IPS-11a (cell line): Measurements from ENCODE around the gene DSG2.

Experiments
- H3K4me3 ChIP-seq: one replicate; pipeline ENCODE4 v1.5.1; 2013; ENCODE audit warnings: low read depth, low read length, control low read depth

The DSG2 gene

DNA sequence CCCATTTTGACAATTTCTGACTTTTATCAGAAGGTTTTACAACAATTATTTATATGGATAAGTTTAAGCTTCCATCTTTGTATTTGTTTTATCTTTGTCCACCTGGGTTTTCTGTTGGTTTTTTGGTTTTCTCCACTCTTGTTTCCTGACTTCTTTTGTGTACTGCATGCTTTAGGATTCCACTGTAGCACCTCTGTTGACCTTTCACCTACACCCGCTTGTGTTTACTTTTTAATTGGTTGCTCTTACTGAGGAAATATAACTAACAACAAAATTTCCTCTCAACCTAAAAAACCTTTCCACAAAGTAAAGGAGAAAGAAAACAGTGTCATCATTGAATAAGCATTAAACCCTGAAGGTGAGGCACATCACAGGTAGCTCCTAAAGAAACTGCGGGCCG, 53.9 kb downstream of the DSG2 start:
- no peak overlapping the region for H3K4me3 ChIP-seq

DNA sequence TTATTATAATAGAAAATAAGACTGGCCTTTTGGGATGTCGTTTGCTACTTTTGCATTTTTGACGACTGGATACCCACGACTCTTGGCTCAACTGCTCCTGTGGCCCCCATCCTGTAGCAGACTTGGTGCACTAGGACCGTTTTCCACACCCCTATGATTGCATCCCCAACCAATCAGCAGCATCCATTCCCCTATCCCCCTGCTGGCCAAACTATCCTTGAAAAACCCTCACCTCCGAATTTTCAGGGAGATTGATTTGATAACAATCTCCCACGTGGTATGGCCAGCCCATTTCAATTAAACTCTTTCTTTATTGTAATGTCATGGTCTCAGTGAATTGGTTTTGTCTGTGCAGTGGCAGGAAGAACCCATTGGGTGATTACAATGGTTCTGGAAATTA, 55.8 kb downstream of the DSG2 start:
- no peak overlapping the region for H3K4me3 ChIP-seq

DNA sequence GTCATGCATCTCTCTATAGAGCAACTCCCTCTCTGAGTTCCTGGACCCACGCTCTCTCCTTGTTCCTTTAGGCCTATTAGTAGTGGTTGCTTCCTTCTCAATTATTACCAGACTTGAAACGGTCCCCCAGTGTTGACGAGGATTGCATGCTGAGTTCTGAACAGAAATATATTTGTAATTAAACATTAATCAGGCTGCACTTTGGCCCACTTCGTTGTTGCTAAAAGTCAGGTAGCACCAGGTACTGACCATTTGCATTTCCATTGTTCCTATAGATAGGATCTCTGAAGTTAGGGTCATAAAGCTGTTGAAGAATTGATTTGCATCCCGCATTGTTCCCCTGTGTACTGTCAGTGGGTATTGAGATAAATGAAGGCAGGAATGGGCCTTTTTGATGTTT, 56.8 kb downstream of the DSG2 start:
- H3K4me3 ChIP-seq, result no peak overlapping the region

DNA sequence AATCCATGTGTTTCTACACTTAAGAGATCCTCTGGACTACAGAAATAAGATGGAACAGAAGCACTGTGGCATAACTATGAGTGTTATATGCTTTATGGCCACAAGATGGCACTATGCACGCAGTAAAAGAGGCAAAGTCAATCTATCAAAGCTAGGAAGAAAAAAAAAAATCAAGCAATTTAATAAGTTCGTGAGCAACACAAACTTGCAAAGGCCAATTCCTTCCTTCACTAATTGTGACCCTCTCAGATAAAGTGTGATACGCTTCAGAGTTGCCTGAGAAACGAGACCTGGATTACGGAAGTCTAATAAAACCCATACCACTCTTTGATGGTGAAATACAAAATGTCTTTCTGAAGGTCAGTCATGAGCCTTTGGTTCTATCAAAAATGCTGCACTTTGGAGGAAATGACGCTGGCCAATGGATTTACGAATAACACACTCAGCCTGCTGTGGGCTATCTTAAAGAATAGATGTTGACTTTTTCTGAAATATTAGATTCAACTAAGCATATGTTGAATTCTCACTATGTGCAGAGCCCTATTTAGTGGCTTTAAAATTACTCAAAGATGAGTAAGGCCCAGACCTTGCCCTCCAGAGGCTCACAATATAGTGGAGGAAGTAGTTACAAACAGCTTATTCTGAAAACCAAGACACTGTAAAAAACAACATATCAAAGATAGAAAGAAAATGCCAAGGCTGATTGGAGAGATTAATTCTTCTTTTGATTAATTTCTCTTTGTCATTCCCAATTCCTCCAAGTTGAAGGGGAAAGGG, 58.2 kb downstream of the DSG2 start:
- no peak overlapping the region for H3K4me3 ChIP-seq

DNA sequence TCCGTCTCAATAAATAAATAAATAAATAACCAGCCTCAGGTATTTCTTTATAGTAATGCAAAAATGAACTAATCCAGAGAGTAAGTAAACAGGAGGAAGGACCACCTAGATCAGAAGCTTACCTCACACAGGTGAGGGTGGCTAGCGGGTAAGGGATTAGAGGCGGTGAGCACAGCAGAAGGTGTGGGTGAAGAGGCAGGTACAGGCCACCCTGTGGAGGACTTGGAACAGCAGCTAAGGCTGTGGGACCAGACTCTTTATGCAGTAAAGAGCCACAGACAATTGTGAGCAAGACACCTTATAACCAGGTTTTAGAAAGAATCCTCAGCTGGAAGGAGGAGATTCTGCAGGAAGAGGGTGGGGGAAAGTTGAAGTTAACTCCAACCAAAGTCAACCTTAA, 59.5 kb downstream of the DSG2 start:
- H3K4me3 ChIP-seq, result no peak overlapping the region

DNA sequence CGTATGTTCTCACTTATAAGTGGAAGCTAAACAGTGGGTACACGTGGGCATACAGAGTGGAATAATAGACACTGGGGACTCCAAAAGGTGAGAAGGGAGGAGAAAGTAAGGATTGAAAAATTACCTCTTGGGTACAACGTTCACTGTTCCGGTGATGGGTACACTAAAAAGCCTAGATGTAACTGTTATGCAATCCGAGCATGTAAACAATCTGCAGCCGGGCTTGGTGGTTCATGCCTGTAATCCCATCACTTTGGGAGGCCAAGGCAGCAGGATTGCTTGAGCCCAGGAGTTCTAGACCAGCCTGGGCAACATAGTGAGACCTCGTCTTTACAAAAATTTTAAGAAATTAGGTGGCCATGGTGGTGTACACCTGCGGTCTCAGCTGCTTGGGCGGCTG, 60.6 kb downstream of the DSG2 start:
- no peak overlapping the region for H3K4me3 ChIP-seq

DNA sequence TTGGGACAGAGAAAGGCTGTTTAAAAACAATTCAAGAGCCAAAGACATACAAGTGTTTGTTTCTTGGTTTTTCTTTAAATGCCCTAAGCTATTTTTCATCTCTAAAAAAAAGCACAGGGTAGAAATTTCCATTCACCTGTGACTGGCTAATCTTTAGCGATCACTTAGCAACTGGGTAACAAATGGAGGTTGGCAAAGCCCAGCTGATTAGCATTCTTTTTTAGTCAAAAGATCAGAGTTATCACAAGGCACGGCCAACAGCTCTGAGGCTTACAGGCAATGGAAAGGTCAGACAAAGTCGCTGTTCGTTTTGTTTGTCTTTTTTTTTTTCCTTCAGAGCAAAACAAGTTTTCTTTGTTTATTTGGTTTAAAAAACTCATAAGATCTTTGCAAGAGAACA, 64.7 kb downstream of the DSG2 start:
- H3K4me3 ChIP-seq, result no peak overlapping the region

DNA sequence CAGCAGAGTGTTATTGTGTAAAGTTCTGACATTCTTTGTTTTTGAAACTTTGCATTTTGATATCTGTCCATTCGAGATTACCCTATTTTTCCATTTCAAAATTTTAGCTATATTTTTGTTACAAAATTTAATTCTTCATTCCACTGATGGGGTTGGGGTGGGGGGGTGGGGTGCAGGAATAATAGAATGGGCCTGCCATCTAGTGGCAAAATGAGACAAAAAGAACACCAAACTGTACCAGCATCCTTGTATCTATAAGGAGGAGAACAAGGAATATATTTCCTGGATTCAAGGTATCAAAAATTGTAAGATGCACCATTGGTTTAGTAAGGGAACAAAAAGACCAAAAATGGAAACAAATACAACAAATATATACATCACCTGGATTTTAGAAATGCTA, 65.8 kb downstream of the DSG2 start:
- no peak overlapping the region for H3K4me3 ChIP-seq

DNA sequence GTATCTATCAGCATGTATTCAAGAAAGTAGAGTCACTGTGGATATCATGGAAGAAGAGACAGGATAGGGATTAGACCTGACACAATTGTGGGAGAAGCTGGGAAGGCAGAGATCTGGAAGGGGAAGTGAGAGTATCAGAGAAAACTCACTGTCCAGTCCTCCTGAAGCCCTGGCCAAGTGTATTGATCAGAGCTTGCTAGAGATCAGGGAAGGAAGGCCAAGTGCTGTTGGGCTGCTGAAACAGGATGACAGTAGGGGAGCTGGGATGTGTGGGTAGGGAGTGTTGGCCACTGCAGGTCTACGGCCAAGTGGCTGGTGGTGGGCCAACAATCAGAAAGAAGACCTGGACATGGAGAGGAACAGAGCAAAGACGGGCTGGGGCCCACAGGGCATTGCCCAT, 67.4 kb downstream of the DSG2 start:
- no peak overlapping the region for H3K4me3 ChIP-seq

DNA sequence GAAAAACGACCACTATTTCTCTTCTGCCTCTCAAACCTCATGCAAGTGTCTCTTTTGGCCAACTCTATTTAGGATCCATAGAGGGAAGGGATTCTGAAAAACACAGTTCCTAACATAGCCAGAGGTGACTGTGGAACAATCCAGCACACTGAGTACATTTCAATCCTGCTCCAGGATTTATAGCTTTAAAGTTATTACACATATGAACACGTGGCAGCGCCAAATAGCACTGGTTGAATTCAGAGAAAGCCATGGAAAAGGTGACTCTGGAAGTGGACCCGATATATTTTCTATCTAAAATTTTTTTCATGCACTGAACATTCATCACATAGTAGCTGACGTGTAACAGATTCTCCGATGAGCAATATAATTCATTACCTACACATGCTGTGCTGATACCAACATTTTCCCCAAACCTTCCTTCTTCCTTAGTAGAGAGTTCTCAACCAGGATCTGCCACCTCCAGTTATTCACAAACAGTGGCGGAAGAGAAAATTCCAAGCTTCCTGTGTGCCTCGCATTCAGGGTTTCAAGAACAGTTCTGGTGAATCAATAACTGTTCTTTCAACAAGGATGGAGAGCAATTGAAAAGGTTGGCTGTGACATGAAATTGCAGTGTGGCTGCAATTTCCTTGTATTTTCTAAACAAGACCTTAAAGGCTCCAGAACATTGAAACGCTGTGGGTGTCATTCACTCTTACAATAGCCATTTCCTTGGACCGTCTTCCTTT, 68.0 kb downstream of the DSG2 start:
- H3K4me3 ChIP-seq, result no peak overlapping the region

DNA sequence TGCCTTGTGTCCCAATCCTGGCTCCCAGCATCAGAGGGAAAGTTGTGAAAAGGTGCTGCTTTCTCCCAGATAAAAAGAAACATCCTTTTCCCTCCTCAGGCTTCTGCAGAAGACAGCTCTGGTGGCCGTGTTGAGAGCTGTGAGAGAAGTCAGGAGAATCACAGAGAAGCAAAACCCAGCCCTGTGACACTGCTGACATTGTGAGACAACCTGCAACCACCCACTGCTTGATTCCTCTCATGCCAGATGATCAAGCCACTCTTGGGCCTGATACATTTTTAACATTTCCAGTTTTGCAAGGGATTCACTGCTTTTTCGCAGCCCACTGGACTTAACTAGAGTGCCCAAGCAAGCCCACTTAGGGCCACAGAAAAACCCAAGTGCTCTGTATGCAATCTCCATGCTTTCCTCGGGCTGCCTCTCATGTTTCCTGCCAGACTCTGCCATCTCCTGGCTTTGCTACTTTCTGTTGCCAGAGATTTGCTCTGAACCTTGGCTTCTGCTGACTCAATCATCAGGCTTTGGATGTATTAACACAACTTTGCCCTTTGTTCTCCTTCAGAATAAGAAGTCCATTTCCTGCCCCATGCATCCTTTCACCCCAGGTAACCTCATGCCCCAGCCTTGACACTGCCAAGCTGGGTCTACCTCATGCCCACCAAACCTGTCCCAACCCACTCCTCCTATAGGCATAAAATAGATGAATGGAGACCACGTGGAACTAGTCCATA, 68.8 kb downstream of the DSG2 start:
- H3K4me3 ChIP-seq, result no peak overlapping the region

DNA sequence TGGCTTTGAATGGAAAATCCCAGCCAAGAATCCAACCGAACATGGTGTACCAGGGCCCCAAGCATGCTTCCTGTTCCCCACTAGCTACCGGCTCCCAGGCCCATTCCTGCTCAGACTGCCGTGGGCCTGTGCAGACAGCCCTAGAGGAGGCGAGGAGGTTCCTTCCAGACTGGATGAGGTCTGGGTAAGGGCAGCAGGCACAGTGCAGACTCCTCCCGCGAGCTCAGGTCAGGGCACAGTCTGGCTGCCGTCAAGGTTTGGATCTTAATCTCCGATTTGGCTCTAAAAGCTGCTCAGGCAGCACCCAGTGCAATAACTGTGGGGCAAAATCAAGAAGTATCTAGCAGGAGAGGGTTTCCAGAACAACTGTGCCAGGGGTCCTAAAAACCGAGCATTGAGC, 74.4 kb downstream of the DSG2 start:
- H3K4me3 ChIP-seq, result no peak overlapping the region

DNA sequence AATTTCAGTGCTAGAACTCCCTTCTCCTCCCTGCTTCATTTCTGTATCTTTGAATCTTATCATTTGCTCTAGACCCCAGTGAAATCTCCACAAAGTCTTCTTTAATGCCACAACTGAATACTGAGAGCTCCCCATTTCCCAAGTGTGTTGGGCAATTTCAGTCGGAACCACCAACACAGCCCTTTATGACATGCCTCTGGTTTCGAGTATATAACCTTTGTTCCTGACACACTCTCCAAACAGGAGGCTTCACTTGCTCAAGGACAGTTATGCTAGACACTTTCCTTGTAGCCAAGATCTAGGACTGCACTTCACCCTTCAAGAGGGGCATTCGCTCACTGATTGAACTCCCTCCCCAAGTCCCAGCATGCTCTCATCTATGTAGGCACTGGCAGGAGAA, 75.1 kb downstream of the DSG2 start:
- no peak overlapping the region for H3K4me3 ChIP-seq

DNA sequence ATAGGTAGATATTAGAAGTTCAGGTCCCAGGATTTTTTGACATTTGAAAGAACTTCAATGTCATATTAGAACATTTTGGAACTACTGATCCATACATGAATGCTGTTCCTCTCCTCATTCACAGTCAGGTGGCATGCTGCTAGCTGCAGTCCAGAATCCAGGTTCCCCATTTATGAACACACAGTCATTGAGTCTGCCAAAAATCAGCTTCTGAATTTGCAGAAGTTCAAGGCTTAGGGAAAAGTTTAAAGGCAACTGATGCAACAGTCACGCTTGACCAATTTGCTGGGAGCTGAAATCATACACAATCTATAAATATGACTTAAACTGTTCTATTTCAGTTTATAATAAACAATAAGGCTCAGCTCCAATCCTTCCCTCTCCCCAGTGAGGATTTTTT, 76.4 kb downstream of the DSG2 start:
- no peak overlapping the region for H3K4me3 ChIP-seq

DNA sequence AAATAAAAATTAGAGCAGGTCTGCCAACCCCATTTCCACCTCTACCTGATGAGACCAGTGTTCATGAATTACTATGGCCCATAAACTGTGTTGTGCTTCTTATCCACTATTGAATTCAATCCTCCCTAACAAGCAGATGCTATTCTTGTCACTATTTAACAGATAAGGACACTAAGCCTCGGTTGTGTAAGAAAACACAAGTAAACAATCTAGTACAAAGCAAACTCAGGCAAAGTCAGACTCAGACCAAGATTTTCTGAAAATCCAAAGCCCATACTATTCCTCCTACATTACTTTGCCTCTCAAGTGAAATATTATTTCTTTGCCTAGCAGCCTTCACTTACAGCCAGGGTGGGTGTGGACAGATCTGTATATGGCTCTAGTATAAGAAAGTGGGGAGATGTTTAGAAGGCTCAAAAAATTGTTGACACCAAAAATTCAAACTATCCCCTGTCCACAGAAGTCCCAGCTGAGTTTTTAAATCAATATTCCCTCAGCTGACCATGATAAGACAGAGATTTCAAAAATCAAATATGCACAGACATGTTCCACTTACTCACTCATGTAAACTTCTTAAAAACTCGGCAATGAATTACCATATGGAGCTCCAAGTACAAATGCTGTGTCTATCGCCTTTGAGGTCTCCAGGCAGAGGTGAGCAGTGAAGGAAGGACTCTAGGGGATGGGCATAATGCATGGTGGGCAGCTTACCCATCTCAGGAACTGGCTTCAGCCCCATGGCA, 77.7 kb downstream of the DSG2 start:
- H3K4me3 ChIP-seq, result no peak overlapping the region

DNA sequence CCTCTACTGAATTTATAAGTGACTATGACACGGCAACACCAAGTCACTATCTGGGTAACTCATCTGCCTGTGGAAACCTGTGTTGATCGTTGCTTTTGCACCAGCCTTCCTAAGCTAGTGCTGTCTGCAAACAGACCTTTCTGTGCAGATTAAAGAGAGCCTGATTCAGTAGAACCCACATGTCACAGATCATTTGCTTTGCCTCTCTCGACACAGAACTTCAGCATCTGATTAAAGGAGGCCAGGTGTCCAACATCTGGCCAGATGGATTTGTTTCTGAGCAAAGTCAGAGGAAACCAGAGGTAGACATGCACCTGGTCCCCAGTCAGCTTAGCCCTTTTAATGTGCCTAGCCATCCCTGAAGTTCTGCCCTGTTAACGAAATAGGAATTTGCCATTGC, 78.7 kb downstream of the DSG2 start:
- H3K4me3 ChIP-seq, result no peak overlapping the region

DNA sequence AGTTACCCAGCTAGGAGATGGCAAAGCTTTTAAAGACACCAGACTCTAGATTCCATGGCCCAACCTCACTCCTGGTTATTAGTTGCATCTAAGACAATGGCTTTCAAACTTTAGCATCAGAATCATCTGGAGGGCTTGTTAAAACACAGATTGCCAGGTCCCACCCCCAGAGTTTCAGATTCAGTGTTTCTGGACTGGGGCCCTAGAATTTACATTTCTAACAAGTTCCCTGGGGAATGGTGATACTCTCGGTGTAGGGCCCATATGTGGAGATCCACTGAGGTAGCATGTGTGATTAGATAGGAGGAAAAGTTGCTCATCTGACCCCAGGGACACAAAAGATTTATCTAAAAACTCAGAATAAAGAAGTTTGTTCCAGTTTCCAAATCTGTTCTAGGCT, 79.2 kb downstream of the DSG2 start:
- no peak overlapping the region for H3K4me3 ChIP-seq

DNA sequence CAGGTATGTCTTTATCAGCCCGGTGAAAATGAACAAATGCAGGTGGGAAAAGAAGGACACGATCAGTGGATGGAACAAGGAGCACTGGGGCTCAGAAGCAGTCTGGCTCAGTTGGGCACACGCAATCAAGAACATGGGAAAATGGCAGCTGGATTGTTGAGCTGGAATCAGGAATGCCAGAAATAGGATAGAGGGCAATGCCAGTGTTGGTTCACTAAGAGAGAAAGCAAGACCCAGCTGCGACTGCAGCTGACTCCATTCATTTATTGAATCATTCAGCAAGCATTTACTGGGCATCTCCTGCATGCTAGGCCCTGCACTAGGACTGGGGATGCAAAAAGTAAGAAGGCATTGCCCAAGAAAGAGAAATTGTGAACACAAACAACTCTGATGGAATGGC, 80.1 kb downstream of the DSG2 start:
- no peak overlapping the region for H3K4me3 ChIP-seq

DNA sequence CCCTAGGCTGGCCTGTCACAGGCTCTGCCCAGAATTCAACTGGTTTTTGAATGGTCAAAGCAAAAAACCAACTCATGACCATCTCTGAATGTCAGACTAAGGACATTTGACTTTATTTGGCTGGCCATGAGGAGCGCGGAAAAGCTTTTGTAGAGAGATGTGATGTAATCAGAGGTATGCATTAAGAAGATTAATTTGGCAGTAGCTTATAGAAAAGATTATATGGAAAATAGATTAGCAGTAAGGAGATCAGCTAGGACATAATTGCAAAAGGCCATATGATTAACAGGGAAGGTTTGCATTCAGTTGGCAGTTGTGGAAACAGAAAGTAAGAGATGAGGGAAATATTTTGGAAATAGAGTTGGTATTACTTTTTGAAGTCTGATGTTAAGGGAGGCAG, 81.4 kb downstream of the DSG2 start:
- no peak overlapping the region for H3K4me3 ChIP-seq

DNA sequence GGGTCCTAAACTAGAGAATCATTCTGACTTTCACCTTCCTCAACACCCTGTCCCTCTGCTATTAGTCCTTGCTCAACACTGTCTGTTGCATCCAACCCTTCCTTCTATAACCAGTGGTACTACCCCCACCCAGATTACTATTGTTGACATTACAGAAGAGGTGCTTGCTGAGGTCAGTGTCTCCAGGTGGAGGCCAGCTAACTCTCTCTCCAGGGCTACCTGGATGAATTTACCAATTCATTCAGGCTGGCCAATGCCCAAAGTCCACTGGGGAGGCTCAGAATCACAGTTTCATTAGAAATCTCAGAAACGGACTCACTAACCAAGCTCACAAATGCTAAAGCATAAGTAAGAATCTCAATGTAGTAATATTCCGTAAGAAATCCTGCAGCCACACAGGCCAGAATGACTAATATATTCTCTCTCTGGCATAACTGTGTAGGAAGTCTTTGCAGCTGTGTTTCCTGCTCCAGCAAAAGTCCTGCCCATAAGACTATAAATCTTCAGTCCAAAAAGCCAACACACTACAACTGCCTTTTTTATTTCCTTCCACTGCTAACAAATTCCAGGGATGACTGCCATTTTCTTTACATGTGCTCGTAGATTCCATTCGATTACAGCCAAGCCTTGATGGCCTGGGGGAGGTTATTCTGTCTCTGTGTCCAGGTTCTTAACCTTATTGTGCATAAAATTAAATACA, 83.7 kb downstream of the DSG2 start:
- no peak overlapping the region for H3K4me3 ChIP-seq
